Upper lobe of left lung (tissue), 6 donors: ENCODE data around the gene TRAPPC10. TPM values are rescaled to one million over a fixed set of nuclear protein-coding genes. Genes with fewer than 3 reads are reported as not detected.
A peak's percentile ranks its signal among the peaks of the same experiment; 100 is the strongest.

Experiments used
- ATAC-seq, 2 donors: fragments of 200-7000 bp; cut with Tn5 transposase; one replicate each; pipeline ENCODE4 v1.9.1; 2022; ENCODE audit warnings: mild to moderate bottlenecking in 2 of 2, moderate library complexity in 2 of 2; ENCODE audit not compliant: low FRiP score in 2 of 2
- DNase-seq, 2 donors: peaks; one replicate each; pipeline ENCODE4 v3.0.0-alpha.2; 2019 to 2020
- H3K27ac ChIP-seq, 4 donors: fragments of 200-600 bp; sonication (generic); one replicate each; pipeline ENCODE4 v1.5.1; 2016 to 2019
- H3K27me3 ChIP-seq, 4 donors: fragments of 200-600 bp; sonication (generic); one replicate each; pipeline ENCODE4 v1.5.1; 2017 to 2019
- H3K36me3 ChIP-seq, 4 donors: fragments of 200-600 bp; sonication (generic); one replicate each; pipeline ENCODE4 v1.5.1; 2016 to 2019
- H3K4me1 ChIP-seq, 4 donors: fragments of 200-600 bp; sonication (generic); one replicate each; pipeline ENCODE4 v1.5.1; 2018 to 2019
- H3K4me3 ChIP-seq, 4 donors: fragments of 200-600 bp; sonication (generic); one replicate each; pipeline ENCODE4 v1.5.1; 2017 to 2019; ENCODE audit warnings: mild to moderate bottlenecking in 2 of 4, moderate library complexity in 1 of 4
- H3K9me3 ChIP-seq, 4 donors: fragments of 200-600 bp; sonication (generic); one replicate each; pipeline ENCODE4 v1.5.1; 2018 to 2019
- EP300 ChIP-seq, 4 donors: sonication (generic); formaldehyde crosslinking; IDR thresholded peaks; one replicate each; pipeline ENCODE4 v1.5.1; 2017; ENCODE audit warnings: antibody characterized with exemption in 4 of 4, control low read depth in 2 of 4
- POLR2A ChIP-seq, 4 donors: fragments of 450-650 bp; IDR thresholded peaks; one replicate each; pipeline ENCODE4 v1.5.1; 2016 to 2017; ENCODE audit warnings: antibody characterized with exemption in 4 of 4, mild to moderate bottlenecking in 2 of 4
- POLR2AphosphoS5 ChIP-seq, 2 donors: sonication (generic); formaldehyde crosslinking; IDR thresholded peaks; one replicate each; pipeline ENCODE4 v1.5.1; 2017; ENCODE audit warnings: antibody characterized with exemption in 2 of 2
- WGBS, 2 donors: methylation state at CpG; one replicate each; pipeline ENCODE4 v1.1.5; 2017 to 2018; 5-methylcytosine and 5-hydroxymethylcytosine counted together
- total RNA-seq, 6 donors: library from RNA; depleted of rRNA in 4 of 6; stranded (reverse); fragments of >200 nt in 4 of 6; gene quantifications; one replicate each; pipeline versions ENCODE4 v1.1.0 to v1.2.1, GENCODE V29; 2016 to 2021
- TF ChIP-seq, protein P1 (sequence below), 6 experiments: fragments of 450-650 bp in 4 of 6; fragments of 200-600 bp in 2 of 6; sonication (generic) in 2 of 6; IDR thresholded peaks; one replicate each; pipeline ENCODE4 v1.5.1; 2016 to 2019; ENCODE audit warnings: antibody characterized with exemption in 6 of 6
- donor health status: DM: no; HTN: no; CAD: no; lungs with moderate emphysema.
- donor health status: DM: no; HTN: yes; CAD: no; lungs with severe emphysema.

The TRAPPC10 gene
- total RNA-seq, 6 donors from 2014 or later = 36.3 to 46.8 (median 43.4) TPM

DNA sequence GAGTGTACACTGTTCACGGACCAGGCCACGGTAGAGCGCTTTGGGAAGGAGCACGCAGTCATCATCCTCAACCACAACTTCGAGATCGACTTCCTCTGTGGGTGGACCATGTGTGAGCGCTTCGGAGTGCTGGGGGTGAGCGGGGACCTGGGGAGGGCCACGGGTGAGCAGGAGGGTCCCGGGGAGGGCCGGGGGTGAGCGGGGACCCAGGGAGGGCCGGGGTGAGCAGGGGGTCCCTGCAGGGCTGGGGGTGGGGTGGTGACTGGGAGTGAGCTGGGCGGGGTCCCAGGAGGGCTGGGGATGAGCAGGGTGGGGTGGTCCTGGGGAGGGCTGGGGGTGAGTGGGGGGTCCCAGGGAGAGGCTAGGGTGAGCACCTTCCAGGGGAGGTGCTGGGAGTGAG lies 44.1 kb upstream of the TRAPPC10 start:
- DNase-seq (peak in 1 of 2 donors; percentile 51), ATAC-seq (no peak)
- Histone ChIP-seq H3K4me1 (peaks cover 0 to 12% (median 4%) of the 10 kb centered on the region in 4 donors), H3K9me3 (no peaks in the 10 kb centered on the region), H3K4me3 (no peak overlapping the region), H3K27ac (no peak overlapping the region), H3K27me3 (no peaks in the 10 kb centered on the region), H3K36me3 (peaks cover 9 to 75% (median 55%) of the 10 kb centered on the region in 4 donors)
- TF ChIP-seq, protein P1, sequence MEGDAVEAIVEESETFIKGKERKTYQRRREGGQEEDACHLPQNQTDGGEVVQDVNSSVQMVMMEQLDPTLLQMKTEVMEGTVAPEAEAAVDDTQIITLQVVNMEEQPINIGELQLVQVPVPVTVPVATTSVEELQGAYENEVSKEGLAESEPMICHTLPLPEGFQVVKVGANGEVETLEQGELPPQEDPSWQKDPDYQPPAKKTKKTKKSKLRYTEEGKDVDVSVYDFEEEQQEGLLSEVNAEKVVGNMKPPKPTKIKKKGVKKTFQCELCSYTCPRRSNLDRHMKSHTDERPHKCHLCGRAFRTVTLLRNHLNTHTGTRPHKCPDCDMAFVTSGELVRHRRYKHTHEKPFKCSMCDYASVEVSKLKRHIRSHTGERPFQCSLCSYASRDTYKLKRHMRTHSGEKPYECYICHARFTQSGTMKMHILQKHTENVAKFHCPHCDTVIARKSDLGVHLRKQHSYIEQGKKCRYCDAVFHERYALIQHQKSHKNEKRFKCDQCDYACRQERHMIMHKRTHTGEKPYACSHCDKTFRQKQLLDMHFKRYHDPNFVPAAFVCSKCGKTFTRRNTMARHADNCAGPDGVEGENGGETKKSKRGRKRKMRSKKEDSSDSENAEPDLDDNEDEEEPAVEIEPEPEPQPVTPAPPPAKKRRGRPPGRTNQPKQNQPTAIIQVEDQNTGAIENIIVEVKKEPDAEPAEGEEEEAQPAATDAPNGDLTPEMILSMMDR (IDR thresholded peaks at IDR 0.05) = no peak
- no peak for TF ChIP-seq POLR2AphosphoS5 (IDR thresholded peaks at IDR 0.05)
- TF ChIP-seq EP300 (IDR thresholded peaks at IDR 0.05) = no peak
- no peak for TF ChIP-seq POLR2A (IDR thresholded peaks at IDR 0.05)
- 85 to 87% methylated on average over 5 to 6 of the region's 15 CpGs for WGBS, 2 donors

DNA sequence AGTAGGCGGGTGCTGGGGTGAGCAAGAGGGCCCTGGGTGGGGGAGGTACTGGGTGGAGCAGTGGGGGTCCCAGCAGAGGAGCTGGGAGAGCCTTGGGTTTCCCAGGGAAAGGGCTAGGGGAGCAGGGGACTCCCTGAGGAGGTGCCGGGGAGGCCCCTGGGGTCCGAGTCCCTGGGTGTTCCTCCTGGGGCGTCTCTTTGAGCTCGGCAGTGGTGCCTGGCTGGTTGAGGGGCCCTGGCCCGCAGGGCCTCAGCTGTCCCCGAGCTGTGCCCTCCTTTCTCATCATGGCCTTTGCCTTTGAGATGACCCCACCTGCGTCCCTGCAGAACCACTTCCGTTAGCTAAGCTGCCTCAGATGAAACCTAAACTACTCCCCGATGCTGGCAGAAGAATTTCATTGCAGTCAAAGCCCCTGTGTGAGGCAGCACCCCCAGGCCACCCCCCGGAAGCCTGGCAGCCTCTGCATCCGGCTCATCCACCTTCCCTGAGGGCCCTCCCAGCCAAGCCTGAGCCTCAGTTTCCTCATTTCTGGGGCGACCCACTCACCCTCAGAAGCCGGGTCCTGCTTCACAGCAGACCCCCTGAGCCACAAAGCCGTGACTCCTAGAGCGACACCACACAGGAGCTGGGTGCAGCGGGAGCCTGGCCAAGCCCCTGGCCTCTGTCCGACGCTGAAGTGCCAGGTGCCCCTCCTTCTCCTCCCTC lies 43.5 kb upstream of the TRAPPC10 start:
- ATAC-seq = no peak
- peak in 1 of 2 donors; percentile 44 for DNase-seq
- Histone ChIP-seq H3K27me3 (no peaks in the 10 kb centered on the region), H3K36me3 (peaks cover 9 to 79% (median 55%) of the 10 kb centered on the region in 4 donors), H3K9me3 (no peaks in the 10 kb centered on the region), H3K4me1 (peaks cover 3 to 18% (median 10%) of the 10 kb centered on the region in 4 donors), H3K27ac (no peak overlapping the region), H3K4me3 (no peak overlapping the region)
- no peak for TF ChIP-seq POLR2AphosphoS5 (IDR thresholded peaks at IDR 0.05)
- TF ChIP-seq, protein P1 (IDR thresholded peaks at IDR 0.05) = no peak
- no peak for TF ChIP-seq POLR2A (IDR thresholded peaks at IDR 0.05)
- TF ChIP-seq EP300 (IDR thresholded peaks at IDR 0.05) = no peak
- 94% methylated on average over 9 to 19 of the region's 19 CpGs for WGBS, 2 donors

DNA sequence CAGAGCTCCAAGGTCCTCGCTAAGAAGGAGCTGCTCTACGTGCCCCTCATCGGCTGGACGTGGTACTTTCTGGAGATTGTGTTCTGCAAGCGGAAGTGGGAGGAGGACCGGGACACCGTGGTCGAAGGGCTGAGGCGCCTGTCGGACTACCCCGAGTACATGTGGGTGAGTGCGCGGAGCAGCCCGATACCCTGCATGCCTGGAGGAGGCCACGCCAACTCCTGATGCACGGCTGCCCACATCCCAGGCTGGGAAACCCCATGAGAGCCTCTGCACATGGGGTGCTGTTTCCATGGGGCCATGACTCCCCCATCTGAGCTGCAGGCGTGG lies 43.0 kb upstream of the TRAPPC10 start:
- Histone ChIP-seq H3K27ac (no peak overlapping the region), H3K9me3 (no peaks in the 10 kb centered on the region), H3K4me1 (peaks cover 3 to 20% (median 11%) of the 10 kb centered on the region in 4 donors), H3K27me3 (no peaks in the 10 kb centered on the region), H3K36me3 (peaks cover 9 to 83% (median 55%) of the 10 kb centered on the region in 4 donors), H3K4me3 (no peak overlapping the region)
- WGBS, 2 donors = 90 to 92% methylated on average over 17 of the region's 17 CpGs
- peak in 1 of 2 donors; percentile 72 for DNase-seq
- no peak for ATAC-seq
- TF ChIP-seq, protein P1 (IDR thresholded peaks at IDR 0.05) = no peak

DNA sequence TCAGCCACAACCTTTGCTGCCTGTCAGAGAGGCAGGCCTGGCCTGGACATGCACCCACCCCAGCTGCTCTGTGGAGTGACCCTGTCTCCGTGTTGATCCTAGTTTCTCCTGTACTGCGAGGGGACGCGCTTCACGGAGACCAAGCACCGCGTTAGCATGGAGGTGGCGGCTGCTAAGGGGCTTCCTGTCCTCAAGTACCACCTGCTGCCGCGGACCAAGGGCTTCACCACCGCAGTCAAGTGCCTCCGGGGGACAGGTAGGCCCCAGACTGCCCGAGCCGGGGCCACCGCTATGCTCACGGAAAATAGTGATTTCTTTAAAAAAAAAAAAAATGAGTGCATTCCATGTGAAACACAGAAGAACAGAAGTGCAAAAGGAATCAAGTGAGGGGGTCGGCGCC lies 41.6 kb upstream of the TRAPPC10 start:
- H3K9me3 ChIP-seq = no peaks in the 10 kb centered on the region
- H3K4me3 ChIP-seq = no peak overlapping the region
- 90 to 96% methylated on average over 17 to 18 of the region's 18 CpGs for WGBS, 2 donors
- ATAC-seq (no peak), DNase-seq (peak in 1 of 2 donors; percentile 56)
- no peak overlapping the region for H3K27ac ChIP-seq
- peaks cover 9 to 78% (median 52%) of the 10 kb centered on the region in 4 donors for H3K36me3 ChIP-seq
- no peak for TF ChIP-seq EP300 (IDR thresholded peaks at IDR 0.05)
- peaks cover 3 to 23% (median 13%) of the 10 kb centered on the region in 4 donors for H3K4me1 ChIP-seq
- H3K27me3 ChIP-seq = no peaks in the 10 kb centered on the region

DNA sequence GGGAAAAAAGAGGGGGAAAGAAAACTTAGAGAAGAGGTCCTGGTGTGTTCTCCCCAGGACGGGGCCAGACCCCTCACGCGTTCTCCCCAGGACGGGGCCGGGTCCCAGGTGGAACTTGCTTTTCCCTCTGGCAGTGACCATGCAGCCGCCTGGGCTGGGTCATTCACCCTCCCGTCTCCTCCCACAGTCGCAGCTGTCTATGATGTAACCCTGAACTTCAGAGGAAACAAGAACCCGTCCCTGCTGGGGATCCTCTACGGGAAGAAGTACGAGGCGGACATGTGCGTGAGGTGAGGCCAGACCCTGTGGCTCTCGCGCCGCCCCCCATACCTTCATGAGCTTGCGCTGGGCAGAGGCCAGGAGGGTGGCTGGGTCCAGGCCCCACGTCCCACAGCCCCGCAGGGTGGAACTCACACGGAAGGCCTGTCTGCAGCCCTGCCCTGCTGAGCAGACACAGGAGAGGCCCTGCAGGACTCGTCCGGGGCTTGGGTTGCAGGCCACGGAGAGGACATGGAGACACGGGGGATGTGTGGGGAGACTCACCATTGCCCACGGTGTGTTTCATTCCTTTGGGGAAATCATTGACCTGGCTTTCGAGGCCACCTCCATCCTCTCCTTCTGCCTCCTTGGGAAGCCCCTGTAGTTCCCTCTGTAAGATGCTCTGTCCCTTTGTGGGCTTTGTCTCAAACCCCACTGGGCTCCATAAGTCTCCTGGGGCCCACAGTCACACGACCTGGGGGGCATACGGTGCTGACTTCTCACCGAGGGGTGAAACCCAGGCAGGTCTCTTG lies 40.7 kb upstream of the TRAPPC10 start:
- WGBS, 2 donors = 86 to 87% methylated on average over 22 to 26 of the region's 29 CpGs
- no peak for TF ChIP-seq POLR2AphosphoS5 (IDR thresholded peaks at IDR 0.05)
- no peak for TF ChIP-seq POLR2A (IDR thresholded peaks at IDR 0.05)
- TF ChIP-seq, protein P1 (IDR thresholded peaks at IDR 0.05) = no peak
- no peak for TF ChIP-seq EP300 (IDR thresholded peaks at IDR 0.05)
- peak in 1 of 2 donors; percentile 71 for DNase-seq

More for the DNA sequence above, 40.7 kb upstream of the TRAPPC10 start:
- Histone ChIP-seq H3K9me3 (no peaks in the 10 kb centered on the region), H3K4me1 (peaks cover 3 to 23% (median 14%) of the 10 kb centered on the region in 4 donors), H3K27me3 (no peaks in the 10 kb centered on the region), H3K27ac (peak overlapping the region in 1 of 4 donors; percentile 64), H3K4me3 (no peak overlapping the region), H3K36me3 (peaks cover 9 to 75% (median 50%) of the 10 kb centered on the region in 4 donors)
- peak in 1 of 2 donors; percentile 63 for ATAC-seq
